NCI-H2227 (cell line): Measurements from ENCODE around the gene FKRP.
"Not testable (repeated sequence)": the region's sequence is repeated elsewhere in the genome, so short reads cannot be mapped to it uniquely, and the experiment has no call there.

Source experiments
- DNase-seq: peaks from one replicate; lab custom pipeline; 2025; ENCODE audit not compliant: unreplicated experiment; lab: John Stamatoyannopoulos, UW

Gene FKRP

DNA sequence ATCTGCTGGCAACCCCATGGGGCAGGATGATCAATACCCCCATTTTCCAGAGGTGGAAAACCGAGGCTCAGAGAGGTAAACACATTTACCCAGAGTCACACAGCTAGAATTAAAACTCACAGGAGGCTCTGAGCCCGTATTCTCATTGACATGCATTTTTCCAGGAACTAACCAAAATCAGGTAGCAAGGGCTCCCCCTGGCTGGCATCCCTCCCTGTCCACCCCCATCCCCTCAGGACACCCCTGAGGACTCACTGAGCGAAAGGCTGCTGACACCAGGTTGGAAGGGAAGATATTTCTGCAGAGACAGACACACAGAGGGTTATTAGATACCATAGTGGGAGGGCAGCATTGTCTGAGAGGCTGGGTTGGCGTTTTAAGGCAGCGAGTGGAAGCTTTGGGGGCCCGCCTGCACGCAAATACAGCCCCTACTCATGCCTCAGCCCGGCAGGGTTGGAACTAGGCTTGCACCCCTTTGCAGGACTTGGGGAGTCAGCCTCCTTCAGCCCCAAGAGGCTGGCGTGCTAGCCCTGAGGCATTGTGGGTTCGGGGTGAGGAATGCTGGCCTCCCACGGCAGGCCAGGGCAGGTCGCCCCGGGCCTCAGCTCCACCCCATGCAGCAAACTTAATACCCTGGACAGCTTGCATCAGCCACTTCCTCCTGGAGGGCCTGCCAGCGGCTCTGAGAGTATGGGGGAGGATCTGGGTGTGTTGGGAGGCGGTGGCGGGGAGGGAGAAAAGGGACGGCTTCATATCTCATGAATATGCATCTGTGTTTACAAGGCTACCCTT, 38.6 kb downstream of the FKRP start:
- DNase-seq = peak; percentile 33

- no peak for DNase-seq
Observed at GRCh38 chr19:46785054-46785979, 39.5 kb downstream of the FKRP start.

GRCh38 chr19:46785980-46786235, 40.1 kb downstream of the FKRP start:
- no peak for DNase-seq

DNA sequence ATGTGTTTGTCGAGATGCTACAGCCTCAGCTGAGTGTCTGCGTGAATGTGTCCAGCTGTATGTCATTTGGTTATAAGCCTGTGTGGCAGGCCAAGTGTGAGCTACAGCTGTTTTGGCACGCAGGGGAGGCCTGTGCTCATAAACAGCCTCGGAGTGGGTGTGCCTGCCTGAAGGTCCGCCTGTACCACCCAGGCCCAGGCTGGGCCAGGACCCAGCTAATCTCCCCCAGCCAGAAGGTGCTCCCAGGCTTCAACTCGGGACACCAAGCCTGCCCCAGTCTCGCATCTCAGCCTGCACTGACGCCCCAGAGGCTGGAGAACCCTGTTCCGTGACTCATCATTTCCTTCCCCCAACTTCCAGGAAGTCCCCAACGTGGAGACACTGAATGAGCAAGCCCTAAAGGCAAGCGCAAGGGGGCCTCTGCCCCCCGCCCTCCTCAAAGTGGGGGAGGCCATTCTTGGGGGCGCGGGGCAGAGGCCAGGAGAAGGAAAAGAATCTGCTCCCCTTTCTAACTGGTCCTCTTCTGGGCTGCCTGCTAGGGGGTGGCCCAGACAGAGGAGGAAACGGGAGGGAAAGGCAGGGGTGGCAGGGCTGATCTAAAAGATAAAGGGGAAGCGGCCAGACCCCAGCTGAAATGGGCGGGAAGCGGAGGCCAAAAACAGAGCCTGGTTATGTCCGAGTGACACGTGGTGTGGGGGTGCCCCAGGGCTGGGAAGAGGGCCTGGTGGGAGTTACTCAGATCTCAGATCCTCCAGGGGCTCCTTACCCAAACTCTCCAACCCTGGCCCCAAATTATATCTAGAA, 40.6 kb downstream of the FKRP start:
- peak; percentile 6 for DNase-seq

- no peak for DNase-seq
Observed at GRCh38 chr19:46787040-46787330, 41.1 kb downstream of the FKRP start.

- peak; percentile 54 for DNase-seq
Observed at GRCh38 chr19:46787331-46788261, 41.7 kb downstream of the FKRP start.

DNA sequence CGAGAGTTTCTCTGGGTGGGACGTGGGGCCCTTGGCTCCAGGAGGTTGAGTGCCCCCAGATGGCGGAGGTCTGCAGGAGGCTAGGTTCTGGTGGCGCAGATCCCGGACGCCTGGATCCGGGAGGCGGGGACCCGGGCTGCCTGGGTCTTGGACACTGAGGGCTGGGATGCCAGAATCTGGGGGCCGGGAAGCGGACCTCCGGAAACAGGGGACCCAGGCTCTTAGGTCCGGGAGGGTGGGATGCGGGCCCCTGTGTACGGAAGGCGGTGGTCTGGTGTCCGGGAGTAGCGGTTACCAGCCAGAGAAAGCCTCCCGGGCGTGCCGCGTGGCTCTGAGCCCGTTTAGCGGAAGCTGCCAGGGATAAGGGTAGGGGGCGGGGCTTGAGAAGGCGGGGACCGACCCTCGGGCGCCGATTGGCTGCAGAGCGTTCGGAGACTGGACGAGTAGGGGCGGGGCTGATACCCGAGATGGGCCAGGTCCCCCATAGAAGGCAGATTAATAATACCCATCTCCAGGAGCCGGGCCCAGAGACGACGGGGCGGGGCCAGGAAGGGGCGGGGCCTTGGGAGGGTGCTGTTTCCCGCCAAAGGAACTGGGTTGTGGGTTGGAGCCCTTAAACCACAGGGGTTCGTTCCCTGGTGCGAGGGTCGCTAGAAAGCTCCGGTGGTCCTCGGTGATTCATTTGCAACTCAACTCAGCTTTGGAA, 42.6 kb downstream of the FKRP start, which contains the start of gene SLC1A5:
Gene SLC1A5, minus strand, starts transcription at position 333 of the 706 bp plus-strand sequence. CDS start 629 bp downstream, outside the sequence.
- DNase-seq = peak; percentile 94

DNA sequence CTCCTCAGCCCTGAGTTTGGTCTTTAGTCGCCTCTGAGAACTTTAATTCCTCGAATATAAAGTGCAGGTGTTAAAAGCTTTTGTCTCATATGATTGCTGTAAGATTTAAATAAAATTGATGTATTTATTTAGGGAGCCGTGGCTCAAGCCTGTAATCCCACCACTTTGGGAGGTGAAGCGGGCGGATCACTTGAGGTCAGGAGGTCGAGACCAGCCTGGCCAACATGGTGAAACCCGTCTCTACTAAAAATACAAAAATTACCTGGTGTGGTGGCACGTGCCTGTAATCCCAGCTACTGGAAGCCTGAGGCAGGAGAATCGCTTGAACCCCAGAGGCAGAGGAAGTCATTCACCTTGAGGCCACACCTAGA, 43.1 kb downstream of the FKRP start:
- DNase-seq = no peak

- no peak for DNase-seq
Observed at GRCh38 chr19:46789371-46789770, 43.5 kb downstream of the FKRP start.

GRCh38 chr19:46791944-46792343, 46.1 kb downstream of the FKRP start:
- DNase-seq = no peak

DNA sequence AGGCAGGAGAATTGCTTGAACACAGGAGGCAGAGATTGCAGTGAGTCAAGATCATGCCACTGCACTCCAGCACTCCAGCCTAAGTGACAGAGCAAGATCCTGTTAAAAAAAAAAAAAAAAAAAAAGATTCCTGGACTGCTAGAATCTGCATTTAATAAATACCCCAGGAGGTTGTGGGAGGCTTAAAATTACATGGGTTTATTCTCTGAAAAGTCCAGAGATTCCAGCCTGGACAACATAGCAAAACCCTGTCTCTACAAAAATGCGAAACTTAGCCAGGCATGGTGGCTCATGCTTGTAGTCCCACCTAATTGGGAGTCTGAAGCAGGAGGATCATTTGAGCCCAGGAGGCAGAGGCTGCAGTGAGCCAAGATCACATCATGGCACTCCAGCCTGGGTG, 52.0 kb downstream of the FKRP start:
- no peak for DNase-seq

DNA sequence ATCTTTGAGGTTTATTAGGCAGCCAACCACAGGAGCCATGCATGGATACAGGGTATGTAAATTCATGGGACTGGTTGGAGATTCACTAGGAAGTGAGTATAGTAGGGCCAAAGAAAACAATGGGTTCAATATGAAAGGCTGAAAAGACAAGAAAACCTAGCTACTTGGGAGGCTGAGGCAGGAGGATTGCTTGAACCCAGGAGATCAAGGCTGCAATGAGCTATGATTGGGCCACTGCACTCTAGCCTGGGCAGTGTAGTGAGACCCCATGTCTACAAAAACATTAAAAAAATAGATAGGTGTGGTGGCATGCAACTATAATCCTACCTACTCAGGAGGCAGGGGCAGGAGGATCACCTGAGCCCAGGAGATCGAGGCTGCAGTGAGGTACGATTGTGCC, 52.9 kb downstream of the FKRP start:
- DNase-seq = no peak

DNA sequence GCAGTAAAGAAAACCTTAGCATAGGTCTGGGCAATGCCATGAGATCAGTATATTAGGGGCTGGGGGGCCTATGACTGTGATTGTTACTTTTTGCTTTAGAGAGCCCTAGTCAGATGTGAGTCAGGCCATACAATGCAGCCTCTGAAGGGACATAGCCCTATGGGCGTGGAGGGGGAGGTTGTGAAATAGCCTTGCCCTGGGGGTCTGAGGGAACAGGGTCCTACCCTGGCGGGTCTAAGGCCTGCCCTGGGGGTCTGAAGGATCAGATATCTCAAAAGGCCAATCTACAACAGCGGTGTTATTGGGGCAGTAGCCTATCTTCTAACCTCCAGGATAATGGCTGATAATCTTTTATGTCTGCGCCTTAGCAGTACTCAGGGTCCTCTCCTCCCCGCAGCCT, 56.3 kb downstream of the FKRP start:
- no peak for DNase-seq

DNA sequence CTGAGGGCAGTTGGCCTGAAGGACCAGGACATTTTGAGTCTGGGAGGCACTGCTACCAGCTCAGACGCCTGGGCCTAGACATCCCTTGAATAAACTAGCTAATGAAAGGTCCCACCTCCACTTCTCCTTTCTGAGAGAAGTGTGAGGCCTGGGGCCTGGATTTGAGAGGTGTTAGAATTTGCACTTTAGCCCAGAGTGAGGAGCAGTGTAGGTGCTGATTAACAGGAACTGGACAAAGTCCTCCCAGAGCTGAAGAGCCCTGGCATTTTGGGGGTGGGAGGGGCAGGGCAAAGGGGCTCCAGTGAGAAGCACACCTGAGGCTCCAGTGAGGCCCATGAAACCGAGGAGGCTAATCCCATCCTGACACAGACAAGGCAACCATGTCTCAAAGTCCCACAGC, 57.7 kb downstream of the FKRP start:
- DNase-seq = no peak

GRCh38 chr19:46804432-46804831, 58.6 kb downstream of the FKRP start:
- not testable (repeated sequence) for DNase-seq

DNA sequence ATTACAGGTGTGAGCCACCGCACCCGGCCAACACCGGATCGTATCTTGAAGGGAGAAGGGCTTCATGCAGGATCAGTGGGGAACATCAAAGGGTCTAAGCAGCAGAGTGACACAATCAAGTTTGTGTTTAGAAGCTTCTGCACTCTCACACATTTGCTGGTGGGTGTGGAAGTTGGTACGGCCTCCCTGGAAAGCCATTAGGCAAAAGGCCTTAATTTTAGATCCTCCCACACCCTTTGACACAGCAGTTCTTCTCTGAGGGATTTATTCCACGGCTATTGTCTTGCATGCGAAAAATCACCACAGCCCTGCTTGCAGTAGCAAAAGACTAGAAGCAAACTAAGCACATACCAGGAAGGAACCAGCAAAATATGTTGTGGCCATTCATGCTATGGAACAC, 60.8 kb downstream of the FKRP start:
- no peak for DNase-seq
